Uterus (tissue), 2 donors: ENCODE data around the gene ARID1B.

Experiments
- POLR2A ChIP-seq, 2 donors: fragments of 450-650 bp; IDR thresholded peaks; one replicate each; pipeline ENCODE4 v1.6.1; 2016; ENCODE audit warnings: antibody characterized with exemption in 2 of 2, mild to moderate bottlenecking in 1 of 2, moderate library complexity in 1 of 2
- TF ChIP-seq, protein P1 (sequence below), 4 experiments: fragments of 200-600 bp in 2 of 4; fragments of 450-650 bp in 2 of 4; sonication (generic) in 2 of 4; IDR thresholded peaks; one replicate each; pipeline ENCODE4 v1.5.1; 2016 to 2019; ENCODE audit warnings: antibody characterized with exemption in 4 of 4, mild to moderate bottlenecking in 2 of 4, moderate library complexity in 1 of 4

DNA sequence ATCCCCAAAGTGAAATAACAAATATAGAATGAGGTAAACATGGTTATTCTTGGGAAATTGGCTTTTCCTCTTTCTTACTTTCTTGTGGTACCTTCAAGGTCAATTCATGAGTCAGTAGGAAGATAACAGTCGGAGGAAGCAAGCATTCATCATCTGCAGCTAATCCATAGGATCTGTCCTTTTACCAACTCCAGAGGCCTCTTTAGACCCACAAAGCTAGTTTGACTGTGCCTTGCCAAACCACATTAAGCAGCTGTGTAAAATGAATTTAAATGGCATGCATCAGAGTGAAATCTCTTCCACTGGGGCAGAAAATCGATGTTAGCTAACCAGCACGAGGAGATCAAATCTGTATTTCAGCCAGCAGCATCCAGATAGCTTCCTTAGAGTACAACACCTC lies 374.8 kb downstream of the ARID1B start:
- TF ChIP-seq, protein P1, sequence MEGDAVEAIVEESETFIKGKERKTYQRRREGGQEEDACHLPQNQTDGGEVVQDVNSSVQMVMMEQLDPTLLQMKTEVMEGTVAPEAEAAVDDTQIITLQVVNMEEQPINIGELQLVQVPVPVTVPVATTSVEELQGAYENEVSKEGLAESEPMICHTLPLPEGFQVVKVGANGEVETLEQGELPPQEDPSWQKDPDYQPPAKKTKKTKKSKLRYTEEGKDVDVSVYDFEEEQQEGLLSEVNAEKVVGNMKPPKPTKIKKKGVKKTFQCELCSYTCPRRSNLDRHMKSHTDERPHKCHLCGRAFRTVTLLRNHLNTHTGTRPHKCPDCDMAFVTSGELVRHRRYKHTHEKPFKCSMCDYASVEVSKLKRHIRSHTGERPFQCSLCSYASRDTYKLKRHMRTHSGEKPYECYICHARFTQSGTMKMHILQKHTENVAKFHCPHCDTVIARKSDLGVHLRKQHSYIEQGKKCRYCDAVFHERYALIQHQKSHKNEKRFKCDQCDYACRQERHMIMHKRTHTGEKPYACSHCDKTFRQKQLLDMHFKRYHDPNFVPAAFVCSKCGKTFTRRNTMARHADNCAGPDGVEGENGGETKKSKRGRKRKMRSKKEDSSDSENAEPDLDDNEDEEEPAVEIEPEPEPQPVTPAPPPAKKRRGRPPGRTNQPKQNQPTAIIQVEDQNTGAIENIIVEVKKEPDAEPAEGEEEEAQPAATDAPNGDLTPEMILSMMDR (IDR thresholded peaks at IDR 0.05) = no peak
- TF ChIP-seq POLR2A (IDR thresholded peaks at IDR 0.05) = no peak
